ENCODE data around the gene AQP6.

Gene AQP6

DNA sequence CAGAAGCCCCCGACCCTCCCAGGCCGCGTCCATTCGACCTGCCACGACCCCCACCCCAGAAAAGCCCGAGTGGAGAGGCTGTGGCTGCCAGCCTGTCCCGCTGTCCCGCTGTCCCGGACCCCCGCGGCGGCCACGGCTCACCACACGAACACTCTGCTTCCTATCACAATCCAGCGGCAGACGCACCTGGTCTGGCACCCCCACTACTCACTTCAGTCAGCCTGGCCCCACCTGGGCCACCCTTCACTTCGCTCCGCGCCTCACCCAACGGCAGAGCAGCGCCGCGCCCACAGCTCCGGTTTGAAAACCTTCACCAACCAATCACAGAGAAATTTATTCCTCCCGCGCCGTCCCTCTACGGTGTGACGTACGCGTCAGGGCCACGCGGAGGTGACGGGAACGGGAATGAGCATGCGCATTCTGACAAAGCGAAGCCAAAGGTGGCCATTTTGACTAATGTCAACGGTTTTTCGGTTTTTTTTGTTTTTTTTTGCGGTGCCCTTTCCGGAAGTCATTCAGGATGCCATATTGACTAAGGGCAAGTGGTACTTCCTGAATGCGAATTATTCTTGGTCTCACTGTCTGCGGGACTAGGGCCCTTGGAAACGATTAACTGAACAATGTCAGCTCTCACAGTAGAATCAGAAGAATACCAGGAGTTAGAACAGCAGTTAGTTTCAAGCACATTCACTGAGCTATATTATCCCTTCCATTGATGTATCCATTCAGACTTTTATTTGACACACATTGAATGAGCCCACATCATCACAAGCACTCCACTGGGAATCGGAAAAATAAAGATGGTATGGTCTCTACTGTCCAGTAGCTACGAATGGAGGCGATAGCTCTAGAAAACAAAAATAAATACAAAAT, 52.7 kb downstream of the AQP6 start, which contains the start of gene RACGAP1:
TSS of gene RACGAP1 (minus strand) at position 308 of the 873 bp plus-strand sequence. CDS start 8,779 bp downstream, outside the sequence.
- no peaks in the 10 kb centered on the region for H3K27me3 ChIP-seq (ENCODE audit: insufficient read depth, low read depth, severe bottlenecking)
- H3K9me3 ChIP-seq (ENCODE audit: severe bottlenecking) = no peaks in the 10 kb centered on the region
- DNase-seq = peak; percentile 97
- TF ChIP-seq, protein P1, sequence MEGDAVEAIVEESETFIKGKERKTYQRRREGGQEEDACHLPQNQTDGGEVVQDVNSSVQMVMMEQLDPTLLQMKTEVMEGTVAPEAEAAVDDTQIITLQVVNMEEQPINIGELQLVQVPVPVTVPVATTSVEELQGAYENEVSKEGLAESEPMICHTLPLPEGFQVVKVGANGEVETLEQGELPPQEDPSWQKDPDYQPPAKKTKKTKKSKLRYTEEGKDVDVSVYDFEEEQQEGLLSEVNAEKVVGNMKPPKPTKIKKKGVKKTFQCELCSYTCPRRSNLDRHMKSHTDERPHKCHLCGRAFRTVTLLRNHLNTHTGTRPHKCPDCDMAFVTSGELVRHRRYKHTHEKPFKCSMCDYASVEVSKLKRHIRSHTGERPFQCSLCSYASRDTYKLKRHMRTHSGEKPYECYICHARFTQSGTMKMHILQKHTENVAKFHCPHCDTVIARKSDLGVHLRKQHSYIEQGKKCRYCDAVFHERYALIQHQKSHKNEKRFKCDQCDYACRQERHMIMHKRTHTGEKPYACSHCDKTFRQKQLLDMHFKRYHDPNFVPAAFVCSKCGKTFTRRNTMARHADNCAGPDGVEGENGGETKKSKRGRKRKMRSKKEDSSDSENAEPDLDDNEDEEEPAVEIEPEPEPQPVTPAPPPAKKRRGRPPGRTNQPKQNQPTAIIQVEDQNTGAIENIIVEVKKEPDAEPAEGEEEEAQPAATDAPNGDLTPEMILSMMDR (IDR thresholded peaks at IDR 0.05; ENCODE audit: low read depth, low read length) = no peak
- H3K27ac ChIP-seq = peak within 1 kb of the TSS; percentile 96
- peak within 1 kb of the TSS; percentile 56 for H3K4me3 ChIP-seq (ENCODE audit: low read depth, low read length)
- H3K36me3 ChIP-seq = peaks cover 28% of the 10 kb centered on the region

DNA sequence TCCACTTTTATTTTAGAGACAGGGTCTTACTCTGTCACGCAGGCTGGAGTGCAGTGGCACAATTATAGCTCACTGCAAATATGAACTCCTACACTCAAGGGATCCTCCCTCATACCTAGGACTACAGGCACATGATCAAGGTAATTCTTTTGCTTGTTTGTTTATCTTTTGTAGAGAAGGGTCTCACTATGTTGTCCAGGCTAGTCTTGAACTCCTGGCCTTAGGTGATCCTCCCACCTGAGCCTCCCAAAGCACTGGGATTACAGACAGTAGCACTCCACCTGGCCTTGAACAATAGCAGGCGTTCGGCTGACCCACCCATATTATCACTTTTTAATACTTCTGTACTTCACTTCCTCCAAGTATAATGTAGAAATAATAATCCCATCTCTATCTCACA, 53.9 kb downstream of the AQP6 start:
- TF ChIP-seq, protein P1 (IDR thresholded peaks at IDR 0.05; ENCODE audit: low read depth, low read length) = no peak
- no peak for DNase-seq
- no peaks in the 10 kb centered on the region for H3K27me3 ChIP-seq (ENCODE audit: insufficient read depth, low read depth, severe bottlenecking)

More for the DNA sequence above, 53.9 kb downstream of the AQP6 start:
- Histone ChIP-seq H3K4me3 (ENCODE audit: low read depth, low read length) (no peak overlapping the region), H3K9me3 (ENCODE audit: severe bottlenecking) (no peaks in the 10 kb centered on the region), H3K27ac (no peak overlapping the region), H3K36me3 (peaks cover 16% of the 10 kb centered on the region)

Data from WERI-Rb-1 (cell line).